ENCODE measurements around the gene MLANA.

Gene MLANA

GRCh38 chr9:5917888-5918287 lies 27.2 kb downstream of the MLANA start:
- TF ChIP-seq CTCF (IDR thresholded peaks at IDR 0.05; ENCODE audit: low read depth, low read length) = no peak
- TF ChIP-seq EZH2phosphoT487 (IDR thresholded peaks at IDR 0.05; ENCODE audit: low read depth) = no peak
- no peak overlapping the region for H3K9ac ChIP-seq (ENCODE audit: low read length)
- H2AFZ ChIP-seq (ENCODE audit: low read depth, low read length) = no peak overlapping the region
- no peaks in the 10 kb centered on the region for H3K9me3 ChIP-seq (ENCODE audit: insufficient read depth, low read length)
- no peaks in the 10 kb centered on the region for H3K79me2 ChIP-seq (ENCODE audit: low read length)
- peaks cover 36% of the 10 kb centered on the region for H3K4me1 ChIP-seq (ENCODE audit: low read length)
- H3K27ac ChIP-seq (ENCODE audit: low read length) = no peak overlapping the region
- H3K4me3 ChIP-seq (ENCODE audit: low read length) = no peak overlapping the region
- H3K4me2 ChIP-seq (ENCODE audit: low read length) = no peak overlapping the region
- H3K36me3 ChIP-seq (replicated peaks; ENCODE audit: low read depth, low read length) = peaks cover 29% of the 10 kb centered on the region
- no peaks in the 10 kb centered on the region for H3K27me3 ChIP-seq (ENCODE audit: low read depth, low read length)
- H4K20me1 ChIP-seq (ENCODE audit: insufficient read depth, low read length) = no peaks in the 10 kb centered on the region

GRCh38 chr9:5918460-5918859 lies 27.8 kb downstream of the MLANA start:
- Histone ChIP-seq H3K27ac (ENCODE audit: low read length) (no peak overlapping the region), H3K36me3 (replicated peaks; ENCODE audit: low read depth, low read length) (peaks cover 31% of the 10 kb centered on the region), H3K4me2 (ENCODE audit: low read length) (no peak overlapping the region), H3K9me3 (ENCODE audit: insufficient read depth, low read length) (no peaks in the 10 kb centered on the region), H3K4me3 (ENCODE audit: low read length) (no peak overlapping the region), H3K27me3 (ENCODE audit: low read depth, low read length) (no peaks in the 10 kb centered on the region), H3K4me1 (ENCODE audit: low read length) (peaks cover 36% of the 10 kb centered on the region), H3K9ac (ENCODE audit: low read length) (no peak overlapping the region), H2AFZ (ENCODE audit: low read depth, low read length) (no peak overlapping the region), H4K20me1 (ENCODE audit: insufficient read depth, low read length) (no peaks in the 10 kb centered on the region), H3K79me2 (ENCODE audit: low read length) (no peaks in the 10 kb centered on the region)
- TF ChIP-seq CTCF (IDR thresholded peaks at IDR 0.05; ENCODE audit: low read depth, low read length) (no peak), EZH2phosphoT487 (IDR thresholded peaks at IDR 0.05; ENCODE audit: low read depth) (no peak)

- Histone ChIP-seq H3K4me2 (ENCODE audit: low read length) (peak overlapping the region; percentile 75), H3K4me3 (ENCODE audit: low read length) (peak overlapping the region; percentile 47), H2AFZ (ENCODE audit: low read depth, low read length) (no peak overlapping the region), H3K4me1 (ENCODE audit: low read length) (peaks cover 30% of the 10 kb centered on the region), H3K27ac (ENCODE audit: low read length) (peak overlapping the region; percentile 80), H3K27me3 (ENCODE audit: low read depth, low read length) (no peaks in the 10 kb centered on the region), H3K79me2 (ENCODE audit: low read length) (no peaks in the 10 kb centered on the region), H3K36me3 (replicated peaks; ENCODE audit: low read depth, low read length) (peaks cover 34% of the 10 kb centered on the region), H4K20me1 (ENCODE audit: insufficient read depth, low read length) (no peaks in the 10 kb centered on the region), H3K9ac (ENCODE audit: low read length) (no peak overlapping the region; the same call in 1 of the 2 replicates), H3K9me3 (ENCODE audit: insufficient read depth, low read length) (no peaks in the 10 kb centered on the region)
- no peak for TF ChIP-seq EZH2phosphoT487 (IDR thresholded peaks at IDR 0.05; ENCODE audit: low read depth)
- no peak for TF ChIP-seq CTCF (IDR thresholded peaks at IDR 0.05; ENCODE audit: low read depth, low read length)
Observed at GRCh38 chr9:5920860-5921328, 30.2 kb downstream of the MLANA start.

GRCh38 chr9:5922192-5922591 lies 31.5 kb downstream of the MLANA start:
- peaks cover 34% of the 10 kb centered on the region for H3K36me3 ChIP-seq (replicated peaks; ENCODE audit: low read depth, low read length)
- no peak overlapping the region for H3K9ac ChIP-seq (ENCODE audit: low read length)
- H3K4me1 ChIP-seq (ENCODE audit: low read length) = peaks cover 30% of the 10 kb centered on the region
- no peaks in the 10 kb centered on the region for H4K20me1 ChIP-seq (ENCODE audit: insufficient read depth, low read length)
- no peak overlapping the region for H3K27ac ChIP-seq (ENCODE audit: low read length)
- TF ChIP-seq CTCF (IDR thresholded peaks at IDR 0.05; ENCODE audit: low read depth, low read length) = no peak
- TF ChIP-seq EZH2phosphoT487 (IDR thresholded peaks at IDR 0.05; ENCODE audit: low read depth) = no peak
- no peaks in the 10 kb centered on the region for H3K79me2 ChIP-seq (ENCODE audit: low read length)
- no peak overlapping the region for H3K4me2 ChIP-seq (ENCODE audit: low read length)
- H3K9me3 ChIP-seq (ENCODE audit: insufficient read depth, low read length) = no peaks in the 10 kb centered on the region
- H2AFZ ChIP-seq (ENCODE audit: low read depth, low read length) = no peak overlapping the region
- no peak overlapping the region for H3K4me3 ChIP-seq (ENCODE audit: low read length)
- H3K27me3 ChIP-seq (ENCODE audit: low read depth, low read length) = no peaks in the 10 kb centered on the region

Data from OCI-LY3 (cell line).